ENCODE data around the gene NTSR1. TPM values are rescaled to one million over a fixed set of nuclear protein-coding genes. Genes with fewer than 3 reads are reported as not detected.

The NTSR1 gene
- total and polyA plus RNA-seq, 4 donors = 0.03 to 0.33 (median 0.08) TPM; not detected in 1

DNA sequence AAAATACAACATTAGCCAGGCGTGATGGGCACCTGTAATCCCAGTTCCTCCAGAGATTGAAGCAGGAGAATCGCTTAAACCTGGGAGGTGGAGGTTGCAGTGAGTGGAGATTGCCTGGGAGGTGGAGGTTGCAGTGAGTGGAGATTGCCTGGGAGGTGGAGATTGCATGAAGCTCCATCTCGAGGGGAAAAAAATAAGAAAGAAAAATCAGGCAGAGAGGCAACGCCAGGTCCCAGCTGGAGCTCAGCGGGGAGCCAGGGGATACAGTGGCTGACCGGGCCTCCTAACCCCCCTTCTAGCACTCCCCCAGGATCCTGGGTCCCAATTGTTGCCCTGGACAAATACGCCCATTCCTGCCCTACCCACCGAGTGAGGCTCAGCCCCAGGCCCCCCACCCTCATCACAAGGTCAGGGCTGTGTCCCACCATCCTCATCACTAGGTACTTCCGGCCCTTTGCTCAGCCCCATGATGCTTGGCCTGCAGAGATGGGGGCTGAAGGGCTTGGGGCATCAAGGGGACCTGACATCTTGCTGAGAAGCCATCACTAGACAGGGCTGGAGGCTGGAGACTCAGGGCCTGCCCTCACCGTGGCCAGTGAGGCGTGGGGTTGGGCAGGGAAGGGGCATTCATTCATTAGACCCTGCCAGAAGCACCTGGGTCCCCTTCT is 97.9 kb downstream of the NTSR1 start:
- TF ChIP-seq TAF1 (conservative IDR thresholded peaks at IDR 0.05) (no peak), YY1 (IDR thresholded peaks at IDR 0.05) (no peak)
- TF ChIP-seq, protein P1, sequence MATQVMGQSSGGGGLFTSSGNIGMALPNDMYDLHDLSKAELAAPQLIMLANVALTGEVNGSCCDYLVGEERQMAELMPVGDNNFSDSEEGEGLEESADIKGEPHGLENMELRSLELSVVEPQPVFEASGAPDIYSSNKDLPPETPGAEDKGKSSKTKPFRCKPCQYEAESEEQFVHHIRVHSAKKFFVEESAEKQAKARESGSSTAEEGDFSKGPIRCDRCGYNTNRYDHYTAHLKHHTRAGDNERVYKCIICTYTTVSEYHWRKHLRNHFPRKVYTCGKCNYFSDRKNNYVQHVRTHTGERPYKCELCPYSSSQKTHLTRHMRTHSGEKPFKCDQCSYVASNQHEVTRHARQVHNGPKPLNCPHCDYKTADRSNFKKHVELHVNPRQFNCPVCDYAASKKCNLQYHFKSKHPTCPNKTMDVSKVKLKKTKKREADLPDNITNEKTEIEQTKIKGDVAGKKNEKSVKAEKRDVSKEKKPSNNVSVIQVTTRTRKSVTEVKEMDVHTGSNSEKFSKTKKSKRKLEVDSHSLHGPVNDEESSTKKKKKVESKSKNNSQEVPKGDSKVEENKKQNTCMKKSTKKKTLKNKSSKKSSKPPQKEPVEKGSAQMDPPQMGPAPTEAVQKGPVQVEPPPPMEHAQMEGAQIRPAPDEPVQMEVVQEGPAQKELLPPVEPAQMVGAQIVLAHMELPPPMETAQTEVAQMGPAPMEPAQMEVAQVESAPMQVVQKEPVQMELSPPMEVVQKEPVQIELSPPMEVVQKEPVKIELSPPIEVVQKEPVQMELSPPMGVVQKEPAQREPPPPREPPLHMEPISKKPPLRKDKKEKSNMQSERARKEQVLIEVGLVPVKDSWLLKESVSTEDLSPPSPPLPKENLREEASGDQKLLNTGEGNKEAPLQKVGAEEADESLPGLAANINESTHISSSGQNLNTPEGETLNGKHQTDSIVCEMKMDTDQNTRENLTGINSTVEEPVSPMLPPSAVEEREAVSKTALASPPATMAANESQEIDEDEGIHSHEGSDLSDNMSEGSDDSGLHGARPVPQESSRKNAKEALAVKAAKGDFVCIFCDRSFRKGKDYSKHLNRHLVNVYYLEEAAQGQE (IDR thresholded peaks at IDR 0.05) = no peak
- H3K27me3 ChIP-seq (ENCODE audit: control insufficient read depth in 4 of 4, insufficient read depth in 4 of 4, low read length in 3 of 4) = no peaks in the 10 kb centered on the region
- no peak for DNase-seq (ENCODE audit: low spot score)
- H3K27ac ChIP-seq (ENCODE audit: low read depth in 1 of 2, low read length in 2 of 2) = peak overlapping the region; percentile 96
- H3K4me1 ChIP-seq (ENCODE audit: control insufficient read depth in 4 of 4, insufficient read depth in 4 of 4, low read length in 3 of 4) = peaks cover 17 to 46% (median 30%) of the 10 kb centered on the region in 4 donors
- peaks cover 18 to 37% (median 30%) of the 10 kb centered on the region in 4 donors for H3K36me3 ChIP-seq (ENCODE audit: control insufficient read depth in 4 of 4, insufficient read depth in 3 of 4, low read depth in 1 of 4, low read length in 3 of 4)
- H3K9ac ChIP-seq (ENCODE audit: low read depth in 1 of 2, low read length in 2 of 2) = peak overlapping the region in 1 of 2 donors; percentile 83
- 54% methylated on average over 11 of the region's 11 CpGs for WGBS
- H3K9me3 ChIP-seq (ENCODE audit: control insufficient read depth in 4 of 4, low read length in 3 of 4) = no peaks in the 10 kb centered on the region
- peak overlapping the region in 1 of 3 donors; percentile 62 for H3K4me3 ChIP-seq (ENCODE audit: low read depth in 1 of 3, low read length in 3 of 3)

DNA sequence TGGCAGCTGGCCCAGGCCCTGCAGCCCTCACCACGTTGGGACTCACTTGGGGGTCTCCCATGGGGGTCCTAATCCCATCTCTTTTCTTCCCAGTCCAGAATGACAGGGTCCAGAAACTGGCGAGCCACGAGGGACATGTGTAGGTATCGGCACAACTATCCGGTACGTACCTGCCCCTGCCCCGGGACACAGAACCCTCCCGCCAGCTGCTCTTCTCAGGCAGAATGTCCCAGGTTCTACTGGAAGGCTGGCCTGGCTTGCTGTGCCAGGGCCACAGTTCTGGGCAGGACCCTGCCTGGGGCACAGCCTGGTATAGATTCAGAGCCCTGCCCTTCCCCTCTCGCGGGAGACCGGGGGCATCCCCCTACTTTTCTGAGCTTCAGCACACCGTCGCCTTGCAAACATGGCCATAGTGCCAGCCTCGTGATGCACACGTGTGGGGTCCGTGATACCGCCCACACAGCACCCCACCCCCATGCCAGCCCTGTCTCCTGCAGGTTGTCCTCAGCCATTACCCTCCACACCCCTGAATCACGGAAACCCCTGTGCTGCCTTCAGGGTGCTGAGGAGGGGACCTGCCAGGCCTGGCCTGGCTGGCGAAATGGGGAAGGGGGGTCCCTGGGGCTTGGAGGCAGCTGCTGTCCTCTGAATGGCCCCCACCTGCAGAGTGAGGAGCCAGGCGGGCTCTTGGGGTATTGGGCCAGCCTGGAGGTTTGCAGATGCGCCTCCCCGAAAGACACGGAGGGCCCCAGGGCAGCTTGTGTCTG is 99.0 kb downstream of the NTSR1 start:
- Histone ChIP-seq H3K4me1 (ENCODE audit: control insufficient read depth in 4 of 4, insufficient read depth in 4 of 4, low read length in 3 of 4) (peaks cover 17 to 43% (median 30%) of the 10 kb centered on the region in 4 donors), H3K9me3 (ENCODE audit: control insufficient read depth in 4 of 4, low read length in 3 of 4) (no peaks in the 10 kb centered on the region), H3K4me3 (ENCODE audit: low read depth in 1 of 3, low read length in 3 of 3) (no peak overlapping the region), H3K27ac (ENCODE audit: low read depth in 1 of 2, low read length in 2 of 2) (peak overlapping the region in 1 of 2 donors; percentile 96), H3K27me3 (ENCODE audit: control insufficient read depth in 4 of 4, insufficient read depth in 4 of 4, low read length in 3 of 4) (no peaks in the 10 kb centered on the region), H3K9ac (ENCODE audit: low read depth in 1 of 2, low read length in 2 of 2) (peak overlapping the region in 1 of 2 donors; percentile 19), H3K36me3 (ENCODE audit: control insufficient read depth in 4 of 4, insufficient read depth in 3 of 4, low read depth in 1 of 4, low read length in 3 of 4) (peaks cover 25 to 49% (median 33%) of the 10 kb centered on the region in 4 donors)
- no peak for DNase-seq (ENCODE audit: low spot score)
- no peak for TF ChIP-seq TAF1 (conservative IDR thresholded peaks at IDR 0.05)
- TF ChIP-seq, protein P2, sequence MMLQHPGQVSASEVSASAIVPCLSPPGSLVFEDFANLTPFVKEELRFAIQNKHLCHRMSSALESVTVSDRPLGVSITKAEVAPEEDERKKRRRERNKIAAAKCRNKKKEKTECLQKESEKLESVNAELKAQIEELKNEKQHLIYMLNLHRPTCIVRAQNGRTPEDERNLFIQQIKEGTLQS (IDR thresholded peaks at IDR 0.05) = no peak
- TF ChIP-seq, protein P1 (IDR thresholded peaks at IDR 0.05) = no peak
- TF ChIP-seq NR2F2 (IDR thresholded peaks at IDR 0.05) = no peak
- TF ChIP-seq HNF4G (IDR thresholded peaks at IDR 0.05) = no peak
- TF ChIP-seq, protein P3, sequence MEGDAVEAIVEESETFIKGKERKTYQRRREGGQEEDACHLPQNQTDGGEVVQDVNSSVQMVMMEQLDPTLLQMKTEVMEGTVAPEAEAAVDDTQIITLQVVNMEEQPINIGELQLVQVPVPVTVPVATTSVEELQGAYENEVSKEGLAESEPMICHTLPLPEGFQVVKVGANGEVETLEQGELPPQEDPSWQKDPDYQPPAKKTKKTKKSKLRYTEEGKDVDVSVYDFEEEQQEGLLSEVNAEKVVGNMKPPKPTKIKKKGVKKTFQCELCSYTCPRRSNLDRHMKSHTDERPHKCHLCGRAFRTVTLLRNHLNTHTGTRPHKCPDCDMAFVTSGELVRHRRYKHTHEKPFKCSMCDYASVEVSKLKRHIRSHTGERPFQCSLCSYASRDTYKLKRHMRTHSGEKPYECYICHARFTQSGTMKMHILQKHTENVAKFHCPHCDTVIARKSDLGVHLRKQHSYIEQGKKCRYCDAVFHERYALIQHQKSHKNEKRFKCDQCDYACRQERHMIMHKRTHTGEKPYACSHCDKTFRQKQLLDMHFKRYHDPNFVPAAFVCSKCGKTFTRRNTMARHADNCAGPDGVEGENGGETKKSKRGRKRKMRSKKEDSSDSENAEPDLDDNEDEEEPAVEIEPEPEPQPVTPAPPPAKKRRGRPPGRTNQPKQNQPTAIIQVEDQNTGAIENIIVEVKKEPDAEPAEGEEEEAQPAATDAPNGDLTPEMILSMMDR (IDR thresholded peaks at IDR 0.05; ENCODE audit: low read depth, low read length, missing input control) = no peak
- no peak for TF ChIP-seq RAD21 (IDR thresholded peaks at IDR 0.05)
- no peak for TF ChIP-seq YY1 (IDR thresholded peaks at IDR 0.05)
- no peak for TF ChIP-seq FOXA2 (IDR thresholded peaks at IDR 0.05)
- TF ChIP-seq, protein P4, sequence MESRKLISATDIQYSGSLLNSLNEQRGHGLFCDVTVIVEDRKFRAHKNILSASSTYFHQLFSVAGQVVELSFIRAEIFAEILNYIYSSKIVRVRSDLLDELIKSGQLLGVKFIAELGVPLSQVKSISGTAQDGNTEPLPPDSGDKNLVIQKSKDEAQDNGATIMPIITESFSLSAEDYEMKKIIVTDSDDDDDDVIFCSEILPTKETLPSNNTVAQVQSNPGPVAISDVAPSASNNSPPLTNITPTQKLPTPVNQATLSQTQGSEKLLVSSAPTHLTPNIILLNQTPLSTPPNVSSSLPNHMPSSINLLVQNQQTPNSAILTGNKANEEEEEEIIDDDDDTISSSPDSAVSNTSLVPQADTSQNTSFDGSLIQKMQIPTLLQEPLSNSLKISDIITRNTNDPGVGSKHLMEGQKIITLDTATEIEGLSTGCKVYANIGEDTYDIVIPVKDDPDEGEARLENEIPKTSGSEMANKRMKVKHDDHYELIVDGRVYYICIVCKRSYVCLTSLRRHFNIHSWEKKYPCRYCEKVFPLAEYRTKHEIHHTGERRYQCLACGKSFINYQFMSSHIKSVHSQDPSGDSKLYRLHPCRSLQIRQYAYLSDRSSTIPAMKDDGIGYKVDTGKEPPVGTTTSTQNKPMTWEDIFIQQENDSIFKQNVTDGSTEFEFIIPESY (IDR thresholded peaks at IDR 0.05) = no peak
- TF ChIP-seq FOXA1 (IDR thresholded peaks at IDR 0.05) = no peak
- no peak for TF ChIP-seq EGR1 (IDR thresholded peaks at IDR 0.05; ENCODE audit: low read depth in 2 of 2)
- 84% methylated on average over 23 of the region's 23 CpGs for WGBS
